ENCODE results near the gene UBAC1. TPM values are rescaled to one million over a fixed set of nuclear protein-coding genes. Genes with fewer than 3 reads are reported as not detected.

Gene UBAC1
- total RNA-seq, 1 donor from 2014 or later = 34.5 TPM

- H3K4me3 Mint-ChIP-seq = peak overlapping the region; percentile 15
- H3K36me3 Mint-ChIP-seq = peaks cover 44% of the 10 kb centered on the region
- no peak for DNase-seq (ENCODE audit: extremely low spot score, unreplicated experiment)
- TF ChIP-seq CTCF (conservative IDR thresholded peaks at IDR 0.05) = no peak
- H3K9me3 Mint-ChIP-seq = peaks cover 12% of the 10 kb centered on the region
- peaks cover 34% of the 10 kb centered on the region for H3K4me1 Mint-ChIP-seq (ENCODE audit: unreplicated experiment)
- H3K27me3 Mint-ChIP-seq = no peaks in the 10 kb centered on the region
- no peak overlapping the region for H3K27ac Mint-ChIP-seq
These were observed 57.2 kb downstream of the UBAC1 start for GRCh38 chr9:135903786-135904520.

- DNase-seq (ENCODE audit: extremely low spot score, unreplicated experiment) = no peak
- H3K4me1 Mint-ChIP-seq (ENCODE audit: unreplicated experiment) = peaks cover 31% of the 10 kb centered on the region
- H3K27ac Mint-ChIP-seq = peak overlapping the region; percentile 37
- TF ChIP-seq CTCF (conservative IDR thresholded peaks at IDR 0.05) = no peak
- H3K9me3 Mint-ChIP-seq = peaks cover 16% of the 10 kb centered on the region
- peak overlapping the region; percentile 15 for H3K4me3 Mint-ChIP-seq
- H3K27me3 Mint-ChIP-seq = no peaks in the 10 kb centered on the region
- H3K36me3 Mint-ChIP-seq = peaks cover 42% of the 10 kb centered on the region
These were observed 57.9 kb downstream of the UBAC1 start for GRCh38 chr9:135903358-135903656.

- no peak for TF ChIP-seq CTCF (conservative IDR thresholded peaks at IDR 0.05)
- peaks cover 45% of the 10 kb centered on the region for H3K36me3 Mint-ChIP-seq
- H3K4me1 Mint-ChIP-seq (ENCODE audit: unreplicated experiment) = peaks cover 31% of the 10 kb centered on the region
- no peak for DNase-seq (ENCODE audit: extremely low spot score, unreplicated experiment)
- H3K27ac Mint-ChIP-seq = peak overlapping the region; percentile 37
- H3K27me3 Mint-ChIP-seq = no peaks in the 10 kb centered on the region
- H3K9me3 Mint-ChIP-seq = peaks cover 19% of the 10 kb centered on the region
- peak overlapping the region; percentile 15 for H3K4me3 Mint-ChIP-seq
These were observed 58.4 kb downstream of the UBAC1 start for GRCh38 chr9:135902655-135903357.

- H3K36me3 Mint-ChIP-seq = peaks cover 52% of the 10 kb centered on the region
- TF ChIP-seq CTCF (conservative IDR thresholded peaks at IDR 0.05) = no peak
- DNase-seq (ENCODE audit: extremely low spot score, unreplicated experiment) = no peak
- H3K4me1 Mint-ChIP-seq (ENCODE audit: unreplicated experiment) = peaks cover 31% of the 10 kb centered on the region
- H3K9me3 Mint-ChIP-seq = peaks cover 25% of the 10 kb centered on the region
- H3K27ac Mint-ChIP-seq = no peak overlapping the region
- H3K27me3 Mint-ChIP-seq = no peaks in the 10 kb centered on the region
- peak overlapping the region; percentile 20 for H3K4me3 Mint-ChIP-seq
These were observed 59.3 kb downstream of the UBAC1 start for GRCh38 chr9:135901826-135902225.

- Mint-ChIP-seq H3K36me3 (peaks cover 52% of the 10 kb centered on the region), H3K27ac (no peak overlapping the region), H3K4me1 (ENCODE audit: unreplicated experiment) (peaks cover 31% of the 10 kb centered on the region), H3K27me3 (no peaks in the 10 kb centered on the region), H3K9me3 (peaks cover 25% of the 10 kb centered on the region), H3K4me3 (peak overlapping the region; percentile 20)
- no peak for DNase-seq (ENCODE audit: extremely low spot score, unreplicated experiment)
- no peak for TF ChIP-seq CTCF (conservative IDR thresholded peaks at IDR 0.05)
These were observed 60.0 kb downstream of the UBAC1 start for GRCh38 chr9:135901031-135901758.
